GM12801 (cell line): ENCODE results near the gene ZNF783.

Source experiments
- TF ChIP-seq, protein P1 (sequence below): IDR thresholded peaks from one replicate; pipeline ENCODE4 v1.5.1; 2011; ENCODE audit warnings: control low read depth; ENCODE audit not compliant: insufficient read length; ENCODE audit errors: extremely low read depth

The ZNF783 gene

DNA sequence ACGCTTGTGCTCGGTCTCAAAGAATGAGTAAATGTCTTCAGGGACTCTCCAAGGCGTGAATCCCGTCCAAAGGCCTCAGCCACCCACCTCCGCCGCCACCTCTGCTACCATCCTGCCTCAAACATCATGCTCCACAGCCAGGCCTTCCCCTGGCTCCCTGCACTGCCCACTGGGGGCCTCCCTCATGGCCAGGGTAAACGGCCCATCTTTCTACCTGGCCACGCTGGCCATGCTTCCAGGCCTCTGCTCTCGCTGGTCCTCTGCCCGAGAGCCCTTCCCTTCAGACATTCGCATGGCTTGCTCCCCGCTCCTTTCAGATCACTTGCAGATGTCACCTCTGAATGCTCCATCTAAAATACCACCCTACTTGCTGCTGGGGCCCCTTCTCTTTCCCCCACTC is 40.2 kb downstream of the ZNF783 start:
- TF ChIP-seq, protein P1, sequence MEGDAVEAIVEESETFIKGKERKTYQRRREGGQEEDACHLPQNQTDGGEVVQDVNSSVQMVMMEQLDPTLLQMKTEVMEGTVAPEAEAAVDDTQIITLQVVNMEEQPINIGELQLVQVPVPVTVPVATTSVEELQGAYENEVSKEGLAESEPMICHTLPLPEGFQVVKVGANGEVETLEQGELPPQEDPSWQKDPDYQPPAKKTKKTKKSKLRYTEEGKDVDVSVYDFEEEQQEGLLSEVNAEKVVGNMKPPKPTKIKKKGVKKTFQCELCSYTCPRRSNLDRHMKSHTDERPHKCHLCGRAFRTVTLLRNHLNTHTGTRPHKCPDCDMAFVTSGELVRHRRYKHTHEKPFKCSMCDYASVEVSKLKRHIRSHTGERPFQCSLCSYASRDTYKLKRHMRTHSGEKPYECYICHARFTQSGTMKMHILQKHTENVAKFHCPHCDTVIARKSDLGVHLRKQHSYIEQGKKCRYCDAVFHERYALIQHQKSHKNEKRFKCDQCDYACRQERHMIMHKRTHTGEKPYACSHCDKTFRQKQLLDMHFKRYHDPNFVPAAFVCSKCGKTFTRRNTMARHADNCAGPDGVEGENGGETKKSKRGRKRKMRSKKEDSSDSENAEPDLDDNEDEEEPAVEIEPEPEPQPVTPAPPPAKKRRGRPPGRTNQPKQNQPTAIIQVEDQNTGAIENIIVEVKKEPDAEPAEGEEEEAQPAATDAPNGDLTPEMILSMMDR = no peak

DNA sequence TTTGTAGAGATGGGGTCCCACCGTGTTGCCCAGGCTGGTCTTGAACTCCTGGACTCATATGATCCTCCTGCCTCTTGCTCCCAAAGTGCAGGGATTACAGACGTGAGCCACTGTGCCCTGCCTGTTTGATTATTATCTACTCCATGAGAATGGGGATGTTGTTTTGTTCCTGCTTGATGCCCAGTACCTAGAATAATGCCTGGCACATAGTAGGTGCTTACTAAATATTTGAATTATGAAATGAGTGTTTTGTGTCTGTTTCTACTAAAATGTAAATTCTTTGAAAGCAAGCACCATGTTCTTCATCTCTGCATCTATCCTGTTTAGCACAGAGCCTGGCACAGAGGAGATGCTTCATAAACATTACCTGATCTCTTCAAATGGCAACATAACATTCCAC is 40.9 kb downstream of the ZNF783 start:
- TF ChIP-seq, protein P1 = no peak

DNA sequence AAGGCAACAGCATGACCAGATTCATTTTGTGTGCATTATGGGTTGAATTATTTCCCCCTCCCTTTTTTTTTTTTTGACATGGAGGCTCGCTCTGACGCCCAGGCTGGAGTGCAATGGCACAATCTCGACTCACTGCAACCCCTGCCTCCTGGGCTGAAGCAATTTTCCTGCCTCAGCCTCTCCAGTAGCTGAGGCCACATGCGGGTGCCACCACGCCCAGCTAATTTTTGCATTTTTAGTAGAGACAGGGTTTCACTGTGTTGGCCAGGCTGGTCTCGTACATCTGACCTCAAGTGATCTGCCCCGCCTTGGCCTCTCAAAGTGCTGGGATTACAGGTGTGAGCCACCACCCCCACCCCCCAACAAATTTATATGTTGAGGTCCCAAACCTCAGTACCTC is 42.0 kb downstream of the ZNF783 start:
- TF ChIP-seq, protein P1 = no peak

DNA sequence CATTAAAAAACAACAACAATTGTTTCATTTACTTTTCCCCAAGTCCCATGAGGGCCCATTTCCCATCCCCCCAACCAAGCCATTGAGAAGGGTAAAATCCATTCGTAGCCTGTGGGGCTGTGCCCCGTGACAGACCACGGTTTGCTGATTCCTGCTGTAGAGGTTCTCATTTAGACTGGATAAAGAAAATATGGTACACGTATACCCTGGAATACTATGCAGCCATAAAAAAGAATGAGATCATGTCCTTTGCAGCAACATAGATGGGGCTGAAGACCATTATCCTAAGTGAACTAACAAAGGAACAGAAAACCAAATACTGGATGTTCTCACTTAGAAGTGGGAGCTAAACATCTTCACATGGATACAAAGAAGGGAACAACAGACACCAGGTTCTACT is 44.9 kb downstream of the ZNF783 start:
- TF ChIP-seq, protein P1 = no peak

DNA sequence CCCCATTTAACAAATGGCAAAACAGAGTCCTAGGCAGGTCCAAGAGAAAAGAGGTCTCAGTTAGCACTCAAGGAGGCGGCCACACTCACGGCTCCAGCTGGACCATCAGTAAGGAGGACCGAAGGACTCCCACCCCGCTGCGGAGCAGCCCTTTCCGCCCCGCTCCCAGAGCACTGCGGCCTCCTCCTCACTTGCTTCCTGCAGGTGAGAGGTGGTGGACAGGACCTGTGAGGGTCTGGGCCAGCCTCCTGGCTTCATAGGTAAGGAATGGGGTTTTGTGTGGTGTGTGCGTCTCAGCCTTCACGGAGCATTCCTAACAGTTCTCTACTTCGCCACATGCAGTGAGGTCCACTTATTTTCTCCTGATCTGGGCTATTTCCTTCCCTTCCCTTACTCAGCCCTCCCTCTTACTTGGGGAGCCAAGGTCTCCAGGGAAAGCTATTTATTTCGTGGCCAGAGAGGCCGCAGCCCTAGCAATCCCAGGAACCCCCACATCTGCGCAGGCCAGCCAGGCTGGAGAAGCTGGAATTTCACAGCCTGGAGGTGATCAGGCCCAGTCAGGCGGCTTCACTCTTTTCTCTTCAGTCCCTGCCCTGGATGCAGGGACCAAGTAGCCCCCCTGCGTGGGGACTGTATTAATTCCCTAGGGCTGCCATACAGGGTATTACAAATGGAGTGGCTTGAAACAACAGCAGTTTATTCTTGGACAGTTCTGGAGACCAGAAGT is 45.9 kb downstream of the ZNF783 start:
- TF ChIP-seq, protein P1 = no peak

DNA sequence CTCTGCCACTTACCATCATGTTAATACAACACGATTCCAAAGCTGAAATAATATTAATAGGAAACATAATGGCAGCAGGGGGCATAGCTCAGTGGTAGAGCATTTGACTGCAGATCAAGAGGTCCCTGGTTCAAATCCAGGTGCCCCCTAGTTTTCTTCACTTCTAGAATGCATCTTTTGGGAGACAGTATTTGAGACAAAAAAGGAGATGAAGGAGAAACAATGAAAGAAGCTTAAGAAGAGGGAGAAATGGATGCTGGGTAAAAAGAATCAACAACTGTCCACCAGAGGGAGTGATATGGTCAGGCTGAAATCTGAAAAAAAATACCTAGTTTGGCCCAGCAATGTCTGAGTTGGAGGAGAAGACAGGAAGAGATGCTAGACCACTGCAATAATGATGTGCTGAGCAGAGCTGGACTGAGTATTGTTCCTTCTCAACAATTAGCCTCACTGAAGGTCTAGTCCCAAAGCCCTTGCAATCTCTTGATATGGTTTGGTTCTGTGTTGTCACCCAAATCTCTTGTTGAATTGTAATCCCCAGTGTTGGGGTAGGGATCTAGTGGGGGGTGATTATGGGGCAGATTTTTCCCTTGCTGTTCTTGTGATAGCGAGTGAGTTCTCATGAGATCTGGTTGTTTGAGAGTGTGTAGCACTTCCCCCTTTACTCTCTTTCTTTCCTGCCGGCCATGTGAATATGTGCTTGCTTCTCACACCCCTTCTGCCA is 48.3 kb downstream of the ZNF783 start:
- TF ChIP-seq, protein P1 = no peak

DNA sequence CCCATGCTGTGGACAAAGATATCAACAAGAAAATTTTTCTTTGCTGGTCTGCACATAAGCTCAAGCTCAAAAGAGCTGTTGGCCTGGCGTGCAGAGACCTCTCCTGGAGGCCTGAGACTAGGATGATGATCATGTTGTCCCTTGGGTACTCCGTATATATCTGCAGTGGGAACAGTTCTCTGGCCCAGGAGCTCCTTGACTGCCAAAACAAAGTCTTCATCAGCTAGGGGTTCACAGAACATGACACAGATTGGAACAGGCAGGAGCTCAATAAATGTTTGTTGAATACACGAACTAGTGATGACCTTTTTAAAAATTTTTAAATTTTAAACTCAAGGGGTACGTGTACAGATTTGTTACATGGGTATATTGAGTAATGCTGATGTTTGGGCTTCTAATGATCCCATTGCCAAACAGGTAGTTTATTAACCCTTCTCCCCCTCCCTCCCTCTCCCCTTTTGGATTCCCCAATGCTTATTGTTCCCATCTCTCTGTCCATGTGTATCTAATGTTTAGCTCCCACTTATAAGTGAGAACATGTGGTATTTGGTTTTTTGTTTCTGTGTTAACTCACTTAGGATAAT is 49.1 kb downstream of the ZNF783 start:
- TF ChIP-seq, protein P1 = no peak
